IMR-90 (cell line): ENCODE measurements around the gene GPSM1.

ENCODE experiments used
- CHD1 ChIP-seq: IDR thresholded peaks from 2 replicates; pipeline ENCODE4 v1.6.1; 2012; ENCODE audit warnings: low read depth, low read length, improper control_type of control experiment
- FOS ChIP-seq: fragments of 150-350 bp; IDR thresholded peaks from 2 replicates; pipeline ENCODE4 v1.6.1; 2016; ENCODE audit warnings: low read depth, low read length
- MAFK ChIP-seq: IDR thresholded peaks from 2 replicates; pipeline ENCODE4 v1.6.1; 2012; ENCODE audit warnings: low read depth, low read length, improper control_type of control experiment
- POLR2A ChIP-seq: IDR thresholded peaks from 2 replicates; pipeline ENCODE4 v1.6.1; 2012; ENCODE audit warnings: mild to moderate bottlenecking, low read depth, low read length
- RCOR1 ChIP-seq: IDR thresholded peaks from 2 replicates; pipeline ENCODE4 v1.6.1; 2012; ENCODE audit warnings: mild to moderate bottlenecking, low read length, improper control_type of control experiment; ENCODE audit not compliant: insufficient replicate concordance
- RFX5 ChIP-seq: IDR thresholded peaks from 2 replicates; pipeline ENCODE4 v1.8.0; 2012; ENCODE audit warnings: low read depth, mild to moderate bottlenecking, low read length, moderate library complexity
- SMC3 ChIP-seq: fragments of 150-350 bp; IDR thresholded peaks from 2 replicates; pipeline ENCODE4 v1.6.1; 2016; ENCODE audit warnings: low read depth, mild to moderate bottlenecking, antibody characterized with exemption, low read length, moderate library complexity
- TF ChIP-seq, protein P1 (sequence below): conservative IDR thresholded peaks from 2 replicates; pipeline ENCODE4 v1.5.1; 2012; ENCODE audit warnings: mild to moderate bottlenecking, low read depth, low read length, improper control_type of control experiment
- TF ChIP-seq, protein P2 (sequence below): fragments of 150-350 bp; IDR thresholded peaks from 2 replicates; pipeline ENCODE4 v1.6.1; 2017; ENCODE audit warnings: mild to moderate bottlenecking, antibody characterized with exemption, low read length, low read depth

DNA sequence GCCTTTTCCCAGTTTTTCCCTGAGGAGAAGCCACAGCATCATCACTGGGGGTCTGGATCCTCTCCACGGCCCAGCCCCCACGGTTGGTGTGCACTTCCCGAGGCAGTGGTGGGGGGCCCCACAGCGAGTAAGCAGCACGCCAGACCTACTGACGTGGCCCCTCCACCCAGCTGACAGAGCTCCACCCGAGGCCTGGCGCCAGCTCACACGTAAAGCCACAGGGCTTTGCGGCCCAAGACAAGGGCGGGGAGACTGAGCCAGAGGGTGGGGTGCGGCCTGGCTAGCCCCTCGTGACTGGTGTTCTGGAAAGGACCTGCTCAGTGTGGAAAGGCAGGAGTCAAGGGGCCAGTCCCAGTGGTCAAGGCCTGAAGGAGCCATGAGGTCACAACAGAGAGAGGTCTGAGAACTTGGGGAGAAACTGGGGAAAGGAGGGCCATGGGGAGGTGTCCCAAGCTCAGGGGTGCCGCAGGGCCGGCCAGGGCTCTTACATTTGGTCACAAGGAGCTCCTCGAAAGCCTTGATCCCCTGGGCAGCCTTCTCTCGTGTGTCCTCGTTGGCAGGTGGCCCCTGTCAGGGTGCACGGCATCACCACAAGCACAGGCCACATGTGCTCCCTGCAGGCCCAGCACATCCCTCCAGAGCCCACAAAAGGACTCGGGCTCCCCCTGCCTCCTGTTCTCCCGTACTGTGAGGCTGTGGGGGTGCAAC lies 67.1 kb downstream of the GPSM1 start:
- TF ChIP-seq, protein P1, sequence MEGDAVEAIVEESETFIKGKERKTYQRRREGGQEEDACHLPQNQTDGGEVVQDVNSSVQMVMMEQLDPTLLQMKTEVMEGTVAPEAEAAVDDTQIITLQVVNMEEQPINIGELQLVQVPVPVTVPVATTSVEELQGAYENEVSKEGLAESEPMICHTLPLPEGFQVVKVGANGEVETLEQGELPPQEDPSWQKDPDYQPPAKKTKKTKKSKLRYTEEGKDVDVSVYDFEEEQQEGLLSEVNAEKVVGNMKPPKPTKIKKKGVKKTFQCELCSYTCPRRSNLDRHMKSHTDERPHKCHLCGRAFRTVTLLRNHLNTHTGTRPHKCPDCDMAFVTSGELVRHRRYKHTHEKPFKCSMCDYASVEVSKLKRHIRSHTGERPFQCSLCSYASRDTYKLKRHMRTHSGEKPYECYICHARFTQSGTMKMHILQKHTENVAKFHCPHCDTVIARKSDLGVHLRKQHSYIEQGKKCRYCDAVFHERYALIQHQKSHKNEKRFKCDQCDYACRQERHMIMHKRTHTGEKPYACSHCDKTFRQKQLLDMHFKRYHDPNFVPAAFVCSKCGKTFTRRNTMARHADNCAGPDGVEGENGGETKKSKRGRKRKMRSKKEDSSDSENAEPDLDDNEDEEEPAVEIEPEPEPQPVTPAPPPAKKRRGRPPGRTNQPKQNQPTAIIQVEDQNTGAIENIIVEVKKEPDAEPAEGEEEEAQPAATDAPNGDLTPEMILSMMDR = no peak
- TF ChIP-seq CHD1 = no peak
- TF ChIP-seq, protein P2, sequence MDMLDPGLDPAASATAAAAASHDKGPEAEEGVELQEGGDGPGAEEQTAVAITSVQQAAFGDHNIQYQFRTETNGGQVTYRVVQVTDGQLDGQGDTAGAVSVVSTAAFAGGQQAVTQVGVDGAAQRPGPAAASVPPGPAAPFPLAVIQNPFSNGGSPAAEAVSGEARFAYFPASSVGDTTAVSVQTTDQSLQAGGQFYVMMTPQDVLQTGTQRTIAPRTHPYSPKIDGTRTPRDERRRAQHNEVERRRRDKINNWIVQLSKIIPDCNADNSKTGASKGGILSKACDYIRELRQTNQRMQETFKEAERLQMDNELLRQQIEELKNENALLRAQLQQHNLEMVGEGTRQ = no peak
- TF ChIP-seq MAFK = no peak
- TF ChIP-seq POLR2A = no peak
- TF ChIP-seq RFX5 = no peak
- TF ChIP-seq RCOR1 = no peak
- TF ChIP-seq SMC3 = no peak
- no peak for TF ChIP-seq FOS
